CD4-positive, alpha-beta T cell (primary cell): ENCODE measurements around the gene MREG. TPM values are rescaled to one million over a fixed set of nuclear protein-coding genes. Genes with fewer than 3 reads are reported as not detected.

Source experiments
- ATAC-seq: fragments of 200-7000 bp; cut with Tn5 transposase; one replicate; pipeline ENCODE4 v1.10.0; 2022; ENCODE audit warnings: mild to moderate bottlenecking; ENCODE audit not compliant: poor library complexity
- CTCF ChIA-PET: fragments of 350-600 bp; sonication (Branson Sonifier 250); formaldehyde crosslinking; loops from one replicate; lab custom pipeline; 2021; ENCODE audit warnings: antibody characterized with exemption, inconsistent platforms; lab: Charles Lee
- POLR2A ChIA-PET: fragments of 350-600 bp; sonication (Branson Sonifier 250); formaldehyde crosslinking; loops from one replicate; lab custom pipeline; 2021; ENCODE audit warnings: antibody characterized with exemption, inconsistent platforms; lab: Charles Lee
- DNase-seq, 14 experiments: peaks; one replicate each; pipeline ENCODE4 v3.0.0-alpha.2; 2013 to 2020; ENCODE audit warnings: mixed read lengths in 2 of 14
- H3K27ac ChIP-seq, 2 donors: one replicate each; pipeline versions ENCODE4 v1.5.1 to v1.7.0; 2013; ENCODE audit warnings: low read length in 2 of 2, low read depth in 1 of 2, mild to moderate bottlenecking in 1 of 2
- H3K27me3 ChIP-seq, 2 experiments: 1 replicate in 1 of 2; 2 replicates in 1 of 2; pipeline versions ENCODE4 v1.6.1 to v1.7.0; 2013; ENCODE audit warnings: low read length in 2 of 2, control low read depth in 1 of 2, mild to moderate bottlenecking in 1 of 2, moderate library complexity in 1 of 2; ENCODE audit not compliant: insufficient read depth in 2 of 2, control insufficient read depth in 1 of 2
- H3K36me3 ChIP-seq: one replicate; pipeline ENCODE4 v1.6.1; 2013; ENCODE audit warnings: low read length, control low read depth; ENCODE audit not compliant: insufficient read depth
- H3K4me1 ChIP-seq: one replicate; pipeline ENCODE4 v1.6.1; 2013; ENCODE audit warnings: low read length, control low read depth; ENCODE audit not compliant: insufficient read depth
- H3K4me3 ChIP-seq: one replicate; pipeline ENCODE4 v1.5.1; 2013; ENCODE audit warnings: mild to moderate bottlenecking, low read length, moderate library complexity
- H3K9me3 ChIP-seq, 2 experiments: 1 replicate in 1 of 2; 2 replicates in 1 of 2; pipeline versions ENCODE4 v1.6.1 to v1.7.0; 2013; ENCODE audit warnings: low read length in 2 of 2, mild to moderate bottlenecking in 2 of 2, control low read depth in 1 of 2, moderate library complexity in 1 of 2; ENCODE audit not compliant: control insufficient read depth in 1 of 2, insufficient read depth in 1 of 2
- H3K27ac Mint-ChIP-seq: one replicate; pipeline ENCODE4 v1.8.0; 2020; ENCODE audit warnings: mixed read lengths
- H3K27me3 Mint-ChIP-seq: one replicate; pipeline ENCODE4 v1.8.0; 2021; ENCODE audit warnings: mixed read lengths
- H3K36me3 Mint-ChIP-seq: one replicate; pipeline ENCODE4 v1.8.0; 2021; ENCODE audit warnings: low read depth, mixed read lengths
- H3K4me1 Mint-ChIP-seq: one replicate; pipeline ENCODE4 v1.8.0; 2021; ENCODE audit warnings: low read depth, mixed read lengths
- H3K4me3 Mint-ChIP-seq: one replicate; pipeline ENCODE4 v1.8.0; 2020; ENCODE audit warnings: mild to moderate bottlenecking, mixed read lengths
- H3K9me3 Mint-ChIP-seq: one replicate; pipeline ENCODE4 v1.8.0; 2020; ENCODE audit warnings: mixed read lengths
- CTCF ChIP-seq: fragments of 200-600 bp; IDR thresholded peaks from one replicate; pipeline ENCODE4 v1.8.0; 2022; ENCODE audit warnings: antibody characterized with exemption, mild to moderate bottlenecking
- intact Hi-C, 2 experiments: fragments of 100-400 bp; cut with DNase I in 1 of 2; cut with micrococcal nuclease in 1 of 2; formaldehyde crosslinking; loops; one replicate each; pipeline versions ENCODE4 v1.15.1 to v1.9.0; 2023 to 2025; cut with DNase I, micrococcal nuclease
- total RNA-seq, 174 experiments: library from RNA in 2 of 174; stranded (reverse) in 2 of 174; gene quantifications; one replicate each; pipeline ENCODE4 v1.2.3 and lab custom pipeline; 2021 to 2026

MREG gene
- total RNA-seq, 2 experiments from 2014 or later = 1.8 to 2.8 TPM

GRCh38 chr2:215920244-215921100 is 92.9 kb downstream of the MREG start:
- H3K27ac Mint-ChIP-seq = no peak overlapping the region
- Histone ChIP-seq H3K9me3 (no peaks in the 10 kb centered on the region), H3K4me3 (no peak overlapping the region), H3K4me1 (no peaks in the 10 kb centered on the region), H3K27me3 (peaks cover 0 to 4% of the 10 kb centered on the region in 2 experiments), H3K27ac (no peak overlapping the region), H3K36me3 (no peaks in the 10 kb centered on the region)
- no peak overlapping the region for H3K4me3 Mint-ChIP-seq
- H3K9me3 Mint-ChIP-seq = no peaks in the 10 kb centered on the region
- no peaks in the 10 kb centered on the region for H3K4me1 Mint-ChIP-seq
- CTCF ChIA-PET = no interaction called here
- peaks cover 8% of the 10 kb centered on the region for H3K27me3 Mint-ChIP-seq
- TF ChIP-seq CTCF = peak; percentile 72
- ATAC-seq (peak; percentile 66), DNase-seq (peak; percentile 18 to 77 (median 42))
- intact Hi-C loops = loop anchor here (1.0 to 2.0 kb wide), 2 partner anchors 466 to 650 kb away; no protein-coding TSS in a partner anchor
- POLR2A ChIA-PET = no interaction called here
- no peaks in the 10 kb centered on the region for H3K36me3 Mint-ChIP-seq

DNA sequence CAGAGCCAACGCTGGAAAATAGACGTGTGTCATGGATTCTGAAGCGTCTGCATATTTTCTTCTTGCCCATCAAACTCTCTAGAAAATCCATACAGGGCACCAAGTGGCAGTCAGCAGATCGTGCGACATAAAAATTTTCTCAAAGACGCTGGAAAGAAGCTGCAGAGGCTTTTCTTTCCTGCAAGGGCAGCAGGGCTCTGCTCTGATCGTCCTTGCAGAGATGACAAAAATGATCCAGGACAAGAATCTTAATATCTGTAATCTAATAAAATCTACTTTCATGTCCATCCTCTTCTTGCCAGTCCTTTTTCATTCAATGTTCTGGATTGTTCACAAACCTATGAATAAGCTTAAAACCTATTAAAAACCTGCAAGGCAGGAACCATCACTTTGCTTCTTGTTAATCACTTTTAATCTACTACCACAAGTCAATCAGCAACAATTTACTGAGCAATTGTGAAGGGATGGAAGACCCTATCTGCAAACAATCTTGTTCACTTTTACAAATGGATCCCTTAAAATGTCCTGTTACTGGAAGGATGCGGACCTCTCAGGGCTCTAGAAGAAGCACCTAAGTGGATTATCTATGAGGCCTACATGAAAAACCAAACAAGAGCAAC is 93.6 kb downstream of the MREG start:
- Mint-ChIP-seq H3K27ac (no peak overlapping the region), H3K9me3 (no peaks in the 10 kb centered on the region), H3K4me3 (no peak overlapping the region), H3K36me3 (no peaks in the 10 kb centered on the region), H3K27me3 (peaks cover 4% of the 10 kb centered on the region), H3K4me1 (no peaks in the 10 kb centered on the region)
- Histone ChIP-seq H3K27ac (no peak overlapping the region), H3K4me3 (no peak overlapping the region), H3K36me3 (no peaks in the 10 kb centered on the region), H3K27me3 (peaks cover 0 to 4% of the 10 kb centered on the region in 2 experiments), H3K9me3 (no peaks in the 10 kb centered on the region), H3K4me1 (no peaks in the 10 kb centered on the region)
- TF ChIP-seq CTCF = no peak
- intact Hi-C loops = loop anchor here (1.0 to 2.0 kb wide), 2 partner anchors 465 to 649 kb away; no protein-coding TSS in a partner anchor
- ChIA-PET POLR2A (no interaction called here), CTCF (no interaction called here)
- no peak for DNase-seq
- no peak for ATAC-seq

GRCh38 chr2:215918901-215919599 is 94.3 kb downstream of the MREG start:
- peaks cover 4% of the 10 kb centered on the region for H3K27me3 Mint-ChIP-seq

More at GRCh38 chr2:215918901-215919599, 94.3 kb downstream of the MREG start:
- H3K36me3 ChIP-seq = no peaks in the 10 kb centered on the region
- ATAC-seq (no peak), DNase-seq (no peak)
- ChIA-PET POLR2A (no interaction called here), CTCF (no interaction called here)
- no peaks in the 10 kb centered on the region for H3K4me1 ChIP-seq
- peaks cover 0 to 4% of the 10 kb centered on the region in 2 experiments for H3K27me3 ChIP-seq
- H3K4me1 Mint-ChIP-seq = no peaks in the 10 kb centered on the region
- H3K4me3 Mint-ChIP-seq = no peak overlapping the region
- no peak overlapping the region for H3K27ac ChIP-seq
- no peaks in the 10 kb centered on the region for H3K9me3 Mint-ChIP-seq
- H3K9me3 ChIP-seq = no peaks in the 10 kb centered on the region
- H3K4me3 ChIP-seq = no peak overlapping the region
- H3K36me3 Mint-ChIP-seq = no peaks in the 10 kb centered on the region
- H3K27ac Mint-ChIP-seq = no peak overlapping the region
- intact Hi-C loops = loop anchor here in 1 of 2 experiments (1.0 kb wide), 1 partner anchor 465 kb away; no protein-coding TSS in a partner anchor
- TF ChIP-seq CTCF = no peak
